GM21717 (cell line): ENCODE results near the gene PROC.
"Not testable (repeated sequence)": the region's sequence is repeated elsewhere in the genome, so short reads cannot be mapped to it uniquely, and the experiment has no call there.

ENCODE experiments used
- ATAC-seq: cut with Tn5 transposase; IDR thresholded peaks from one replicate; pipeline ENCODE4 v1.9.1; 2021; ENCODE audit warnings: mild to moderate bottlenecking, moderate library complexity; ENCODE audit not compliant: unreplicated experiment

PROC gene

DNA sequence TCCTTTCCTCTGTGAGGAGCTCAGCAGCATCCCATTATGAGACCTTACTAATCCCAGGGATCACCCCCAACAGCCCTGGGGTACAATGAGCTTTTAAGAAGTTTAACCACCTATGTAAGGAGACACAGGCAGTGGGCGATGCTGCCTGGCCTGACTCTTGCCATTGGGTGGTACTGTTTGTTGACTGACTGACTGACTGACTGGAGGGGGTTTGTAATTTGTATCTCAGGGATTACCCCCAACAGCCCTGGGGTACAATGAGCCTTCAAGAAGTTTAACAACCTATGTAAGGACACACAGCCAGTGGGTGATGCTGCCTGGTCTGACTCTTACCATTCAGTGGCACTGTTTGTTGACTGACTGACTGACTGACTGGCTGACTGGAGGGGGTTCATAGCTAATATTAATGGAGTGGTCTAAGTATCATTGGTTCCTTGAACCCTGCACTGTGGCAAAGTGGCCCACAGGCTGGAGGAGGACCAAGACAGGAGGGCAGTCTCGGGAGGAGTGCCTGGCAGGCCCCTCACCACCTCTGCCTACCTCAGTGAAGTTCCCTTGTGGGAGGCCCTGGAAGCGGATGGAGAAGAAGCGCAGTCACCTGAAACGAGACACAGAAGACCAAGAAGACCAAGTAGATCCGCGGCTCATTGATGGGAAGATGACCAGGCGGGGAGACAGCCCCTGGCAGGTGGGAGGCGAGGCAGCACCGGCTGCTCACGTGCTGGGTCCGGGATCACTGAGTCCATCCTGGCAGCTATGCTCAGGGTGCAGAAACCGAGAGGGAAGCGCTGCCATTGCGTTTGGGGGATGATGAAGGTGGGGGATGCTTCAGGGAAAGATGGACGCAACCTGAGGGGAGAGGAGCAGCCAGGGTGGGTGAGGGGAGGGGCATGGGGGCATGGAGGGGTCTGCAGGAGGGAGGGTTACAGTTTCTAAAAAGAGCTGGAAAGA is 7.6 kb downstream of the PROC start:
- ATAC-seq, result no peak

DNA sequence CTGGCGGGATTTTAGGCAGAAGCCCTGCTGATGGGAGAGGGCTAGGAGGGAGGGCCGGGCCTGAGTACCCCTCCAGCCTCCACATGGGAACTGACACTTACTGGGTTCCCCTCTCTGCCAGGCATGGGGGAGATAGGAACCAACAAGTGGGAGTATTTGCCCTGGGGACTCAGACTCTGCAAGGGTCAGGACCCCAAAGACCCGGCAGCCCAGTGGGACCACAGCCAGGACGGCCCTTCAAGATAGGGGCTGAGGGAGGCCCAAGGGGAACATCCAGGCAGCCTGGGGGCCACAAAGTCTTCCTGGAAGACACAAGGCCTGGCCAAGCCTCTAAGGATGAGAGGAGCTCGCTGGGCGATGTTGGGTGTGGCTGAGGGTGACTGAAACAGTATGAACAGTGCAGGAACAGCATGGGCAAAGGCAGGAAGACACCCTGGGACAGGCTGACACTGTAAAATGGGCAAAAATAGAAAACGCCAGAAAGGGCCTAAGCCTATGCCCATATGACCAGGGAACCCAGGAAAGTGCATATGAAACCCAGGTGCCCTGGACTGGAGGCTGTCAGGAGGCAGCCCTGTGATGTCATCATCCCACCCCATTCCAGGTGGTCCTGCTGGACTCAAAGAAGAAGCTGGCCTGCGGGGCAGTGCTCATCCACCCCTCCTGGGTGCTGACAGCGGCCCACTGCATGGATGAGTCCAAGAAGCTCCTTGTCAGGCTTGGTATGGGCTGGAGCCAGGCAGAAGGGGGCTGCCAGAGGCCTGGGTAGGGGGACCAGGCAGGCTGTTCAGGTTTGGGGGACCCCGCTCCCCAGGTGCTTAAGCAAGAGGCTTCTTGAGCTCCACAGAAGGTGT is 8.5 kb downstream of the PROC start:
- no peak for ATAC-seq

DNA sequence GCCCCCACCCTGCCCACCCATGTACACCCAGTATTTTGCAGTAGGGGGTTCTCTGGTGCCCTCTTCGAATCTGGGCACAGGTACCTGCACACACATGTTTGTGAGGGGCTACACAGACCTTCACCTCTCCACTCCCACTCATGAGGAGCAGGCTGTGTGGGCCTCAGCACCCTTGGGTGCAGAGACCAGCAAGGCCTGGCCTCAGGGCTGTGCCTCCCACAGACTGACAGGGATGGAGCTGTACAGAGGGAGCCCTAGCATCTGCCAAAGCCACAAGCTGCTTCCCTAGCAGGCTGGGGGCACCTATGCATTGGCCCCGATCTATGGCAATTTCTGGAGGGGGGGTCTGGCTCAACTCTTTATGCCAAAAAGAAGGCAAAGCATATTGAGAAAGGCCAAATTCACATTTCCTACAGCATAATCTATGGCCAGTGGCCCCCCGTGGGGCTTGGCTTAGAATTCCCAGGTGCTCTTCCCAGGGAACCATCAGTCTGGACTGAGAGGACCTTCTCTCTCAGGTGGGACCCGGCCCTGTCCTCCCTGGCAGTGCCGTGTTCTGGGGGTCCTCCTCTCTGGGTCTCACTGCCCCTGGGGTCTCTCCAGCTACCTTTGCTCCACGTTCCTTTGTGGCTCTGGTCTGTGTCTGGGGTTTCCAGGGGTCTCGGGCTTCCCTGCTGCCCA is 9.3 kb downstream of the PROC start:
- no peak for ATAC-seq

DNA sequence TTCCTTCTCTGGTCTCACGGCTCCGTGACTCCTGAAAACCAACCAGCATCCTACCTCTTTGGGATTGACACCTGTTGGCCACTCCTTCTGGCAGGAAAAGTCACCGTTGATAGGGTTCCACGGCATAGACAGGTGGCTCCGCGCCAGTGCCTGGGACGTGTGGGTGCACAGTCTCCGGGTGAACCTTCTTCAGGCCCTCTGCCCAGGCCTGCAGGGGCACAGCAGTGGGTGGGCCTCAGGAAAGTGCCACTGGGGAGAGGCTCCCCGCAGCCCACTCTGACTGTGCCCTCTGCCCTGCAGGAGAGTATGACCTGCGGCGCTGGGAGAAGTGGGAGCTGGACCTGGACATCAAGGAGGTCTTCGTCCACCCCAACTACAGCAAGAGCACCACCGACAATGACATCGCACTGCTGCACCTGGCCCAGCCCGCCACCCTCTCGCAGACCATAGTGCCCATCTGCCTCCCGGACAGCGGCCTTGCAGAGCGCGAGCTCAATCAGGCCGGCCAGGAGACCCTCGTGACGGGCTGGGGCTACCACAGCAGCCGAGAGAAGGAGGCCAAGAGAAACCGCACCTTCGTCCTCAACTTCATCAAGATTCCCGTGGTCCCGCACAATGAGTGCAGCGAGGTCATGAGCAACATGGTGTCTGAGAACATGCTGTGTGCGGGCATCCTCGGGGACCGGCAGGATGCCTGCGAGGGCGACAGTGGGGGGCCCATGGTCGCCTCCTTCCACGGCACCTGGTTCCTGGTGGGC is 10.0 kb downstream of the PROC start:
- no peak for ATAC-seq

DNA sequence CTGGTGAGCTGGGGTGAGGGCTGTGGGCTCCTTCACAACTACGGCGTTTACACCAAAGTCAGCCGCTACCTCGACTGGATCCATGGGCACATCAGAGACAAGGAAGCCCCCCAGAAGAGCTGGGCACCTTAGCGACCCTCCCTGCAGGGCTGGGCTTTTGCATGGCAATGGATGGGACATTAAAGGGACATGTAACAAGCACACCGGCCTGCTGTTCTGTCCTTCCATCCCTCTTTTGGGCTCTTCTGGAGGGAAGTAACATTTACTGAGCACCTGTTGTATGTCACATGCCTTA is 10.5 kb downstream of the PROC start:
- no peak for ATAC-seq

DNA sequence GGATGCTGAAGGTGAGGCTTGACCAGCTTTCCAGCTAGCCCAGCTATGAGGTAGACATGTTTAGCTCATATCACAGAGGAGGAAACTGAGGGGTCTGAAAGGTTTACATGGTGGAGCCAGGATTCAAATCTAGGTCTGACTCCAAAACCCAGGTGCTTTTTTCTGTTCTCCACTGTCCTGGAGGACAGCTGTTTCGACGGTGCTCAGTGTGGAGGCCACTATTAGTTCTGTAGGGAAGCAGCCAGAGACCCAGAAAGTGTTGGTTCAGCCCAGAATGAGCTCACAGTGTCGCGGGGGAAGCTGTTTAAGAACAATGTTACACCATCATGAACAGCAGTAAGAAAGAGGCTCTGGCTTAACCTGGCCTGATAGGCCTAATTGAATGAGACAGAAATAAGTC is 11.1 kb downstream of the PROC start:
- no peak for ATAC-seq

DNA sequence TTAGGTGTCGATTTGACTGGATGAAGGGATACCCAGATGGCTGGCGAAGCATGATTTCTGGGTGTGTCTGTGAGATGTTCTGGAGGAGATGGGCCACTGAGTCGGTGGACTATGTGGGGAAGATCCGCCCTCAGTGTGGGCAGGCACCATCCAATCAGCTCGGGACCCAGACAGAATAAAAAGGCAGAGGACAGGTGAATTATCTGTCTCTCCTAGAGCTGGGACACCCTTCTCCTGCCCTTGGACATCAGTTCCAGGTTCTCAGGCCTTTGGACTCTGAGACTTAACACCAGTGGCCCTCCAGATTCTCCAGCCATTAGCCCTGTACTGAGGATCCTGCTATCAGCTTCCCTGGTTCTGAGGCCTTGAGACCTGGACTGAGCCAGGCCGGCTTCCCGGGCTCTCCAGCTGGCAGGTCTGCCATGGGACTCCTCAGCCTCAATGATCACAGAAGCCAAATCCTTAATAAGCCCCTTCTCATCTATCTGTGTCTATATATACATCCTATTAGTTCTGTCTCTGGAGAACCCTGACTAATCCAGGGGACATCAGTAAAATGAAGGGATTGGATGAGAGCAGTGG is 11.7 kb downstream of the PROC start:
- no peak for ATAC-seq

DNA sequence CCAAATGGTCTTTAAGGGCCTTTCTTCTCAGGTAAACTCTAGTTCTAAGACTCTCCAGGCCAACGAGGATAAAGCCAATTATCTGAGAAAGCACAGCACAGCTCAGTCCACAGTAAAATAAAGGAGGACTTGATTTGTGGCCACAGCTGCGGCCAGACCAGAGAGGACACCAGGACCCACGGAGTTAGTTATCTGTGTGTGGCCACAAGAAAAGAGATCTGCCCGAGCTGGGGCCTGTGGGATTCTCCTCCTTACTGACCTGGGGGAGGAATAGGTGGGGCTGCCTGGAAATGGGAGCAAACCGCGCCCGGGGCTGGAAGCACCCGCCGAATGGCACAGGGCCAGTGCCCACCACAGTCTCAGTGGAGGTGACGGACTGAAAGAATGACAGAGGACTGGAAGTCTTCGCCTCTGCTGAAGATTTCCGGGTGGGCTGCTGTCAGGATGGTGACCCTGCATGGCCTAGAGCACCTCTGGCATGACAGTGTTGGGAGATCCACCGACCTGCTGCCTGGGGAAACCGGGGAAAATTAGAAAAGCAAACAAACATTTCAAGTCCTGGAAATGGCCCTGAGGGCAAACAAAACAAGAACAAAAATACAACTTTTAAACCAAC is 13.3 kb downstream of the PROC start:
- no peak for ATAC-seq

DNA sequence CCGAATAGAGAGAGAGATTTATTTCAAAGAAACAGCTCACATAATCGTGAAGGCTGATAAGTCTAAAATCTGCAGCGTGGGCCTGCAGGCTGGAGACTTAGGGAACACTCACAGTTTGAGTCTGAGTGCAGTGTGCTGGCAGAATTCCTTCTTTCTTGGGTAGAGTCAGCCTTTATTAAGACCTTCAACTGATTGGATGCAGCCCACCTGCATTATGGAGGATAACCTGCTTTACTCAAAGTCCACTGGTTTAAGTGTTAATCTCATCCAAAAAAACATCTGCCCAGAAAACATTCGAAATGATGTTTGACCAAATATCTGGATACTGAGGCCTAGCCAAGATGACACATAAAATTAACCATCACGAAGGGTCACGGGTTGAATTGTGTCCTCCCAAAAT is 16.3 kb downstream of the PROC start:
- no peak for ATAC-seq

DNA sequence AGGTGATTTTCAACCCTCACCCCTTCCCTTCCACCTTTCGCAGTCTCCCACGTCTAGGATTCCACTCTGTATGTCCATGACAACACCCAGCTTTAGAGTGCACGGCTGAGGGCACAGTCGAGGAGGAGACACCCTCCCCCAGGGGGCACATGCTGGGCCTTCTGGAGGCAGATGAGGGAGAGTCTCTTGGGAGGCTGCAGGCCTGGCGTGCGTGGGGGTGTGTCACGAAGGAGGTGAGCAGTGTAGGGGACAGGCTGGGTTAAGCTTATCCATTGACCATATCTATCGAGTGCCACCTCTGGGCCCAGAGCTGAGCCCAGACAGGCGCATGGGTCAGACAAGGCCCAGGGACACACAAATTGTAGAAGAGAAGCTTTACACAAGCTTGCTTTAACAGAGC is 18.8 kb downstream of the PROC start:
- ATAC-seq, result no peak

DNA sequence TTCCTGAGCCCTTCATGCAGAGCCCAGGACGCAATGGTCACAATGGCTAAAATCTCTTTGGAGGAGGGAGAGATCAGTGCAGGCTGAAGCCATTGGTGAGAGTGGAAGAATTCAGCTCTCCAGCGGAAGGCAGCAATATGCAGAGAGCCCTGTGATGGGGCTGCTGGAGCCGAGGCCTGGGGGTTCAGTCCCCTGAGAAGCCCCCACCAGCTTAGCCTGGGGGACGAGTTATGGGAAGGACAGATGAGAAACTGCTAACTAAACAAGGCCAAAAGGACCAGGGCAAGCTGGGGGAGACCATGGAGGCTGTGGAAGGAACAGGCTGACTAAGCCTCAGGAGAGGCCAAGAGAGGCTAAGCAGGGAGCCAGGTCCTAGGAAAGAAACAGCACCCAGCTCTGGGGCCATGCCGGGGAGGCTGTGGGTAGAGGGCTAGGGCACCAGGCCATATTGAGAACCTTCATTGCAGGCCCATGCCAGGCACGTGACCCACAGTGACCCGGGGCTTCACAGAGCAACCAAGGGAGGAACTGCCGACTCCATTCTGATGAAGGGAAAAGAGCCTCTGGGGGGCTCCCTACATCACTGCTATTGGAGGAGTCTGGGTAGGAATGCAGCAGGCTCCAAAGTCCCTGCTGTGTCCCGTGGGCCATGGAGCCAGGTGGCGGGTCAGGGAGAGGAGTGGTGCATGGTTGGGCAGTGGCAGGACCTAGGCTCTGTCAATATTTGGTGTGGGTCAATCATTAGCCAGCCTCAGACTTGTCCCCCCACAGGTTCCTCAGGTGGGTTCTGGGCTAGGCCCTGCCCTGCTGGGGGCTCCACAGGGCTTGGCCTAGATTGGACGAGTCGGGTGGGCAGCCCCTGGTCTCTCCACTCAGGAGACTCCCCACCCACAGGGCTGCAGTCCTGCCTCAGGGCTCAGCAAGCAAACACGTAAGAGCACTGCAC is 19.8 kb downstream of the PROC start:
- ATAC-seq, result no peak

DNA sequence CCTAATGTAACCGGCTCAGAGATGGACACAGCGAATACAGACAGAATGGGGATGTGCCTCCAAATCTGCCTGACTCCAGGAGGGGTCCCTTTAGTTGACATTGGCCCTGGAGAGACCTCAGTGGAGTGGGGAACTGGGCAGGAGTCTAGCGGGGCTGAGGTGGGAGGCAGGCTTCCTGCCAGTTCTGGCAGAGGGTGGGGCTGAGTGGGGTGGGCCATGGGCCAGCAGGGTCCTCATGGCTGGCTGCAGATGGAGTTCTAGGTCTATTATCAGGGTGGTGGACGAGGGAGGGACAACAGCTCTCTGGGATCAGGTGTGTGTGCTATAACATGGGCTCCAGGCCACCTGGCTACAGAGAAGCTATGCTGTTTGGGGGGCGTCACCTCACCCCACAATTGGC is 21.1 kb downstream of the PROC start:
- no peak for ATAC-seq

DNA sequence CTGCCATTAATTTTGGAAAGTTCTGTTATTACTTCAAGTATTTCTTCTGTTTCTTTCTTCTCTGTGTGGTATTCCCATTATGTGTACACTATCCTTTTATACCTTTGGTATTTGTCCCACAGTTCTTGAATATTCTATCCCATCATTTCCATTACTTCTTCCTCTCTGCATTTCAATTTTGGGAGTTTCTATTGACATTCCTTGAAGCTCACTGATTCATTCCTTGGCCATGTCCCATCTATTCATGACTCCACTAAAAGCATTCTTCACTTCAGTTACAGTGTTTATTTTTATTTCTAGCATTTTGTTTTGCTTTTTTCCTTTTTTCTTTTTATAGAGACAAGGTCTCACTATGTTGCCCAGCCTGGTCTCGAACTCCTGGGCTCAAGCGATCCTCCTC is 30.3 kb downstream of the PROC start:
- no peak for ATAC-seq

DNA sequence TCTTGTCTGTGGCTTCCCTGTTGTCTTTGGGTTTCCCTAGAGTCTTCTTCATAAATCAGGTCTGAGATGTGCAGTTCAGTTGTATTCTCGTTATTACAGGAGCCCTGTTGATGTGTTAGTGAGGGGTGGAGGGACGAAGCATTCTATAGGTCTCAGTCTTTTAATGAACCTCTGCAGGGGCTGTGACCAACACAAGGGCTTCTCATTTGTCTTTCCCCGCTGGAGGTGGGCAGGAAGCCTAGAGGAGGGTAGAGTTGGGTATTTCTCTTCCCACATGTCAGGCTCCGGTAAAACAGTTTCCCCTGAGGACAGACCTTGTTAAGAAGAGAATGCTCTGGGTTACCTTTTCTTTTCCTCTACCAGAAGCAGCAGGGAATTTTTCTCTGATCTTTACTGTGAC is 31.2 kb downstream of the PROC start:
- ATAC-seq, result no peak

DNA sequence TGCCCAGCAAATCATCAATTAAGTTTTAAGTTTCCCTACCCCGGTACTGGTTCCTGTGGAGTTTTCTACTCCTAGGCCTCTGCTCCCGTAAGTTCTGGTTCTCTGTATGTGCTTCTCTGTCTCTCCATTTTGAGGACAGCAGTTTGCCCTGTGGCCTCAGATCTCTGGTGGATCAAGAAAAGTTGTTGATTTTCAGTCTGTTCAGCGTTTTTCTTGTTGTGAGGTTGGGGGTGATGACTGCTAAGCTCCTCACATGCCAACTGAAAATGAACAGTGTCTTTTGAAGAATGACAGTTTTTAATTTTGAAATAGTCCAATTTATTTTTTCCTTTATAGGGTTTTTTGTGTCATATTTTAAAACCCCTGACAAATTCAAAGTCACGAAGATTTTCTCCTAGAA is 31.7 kb downstream of the PROC start:
- no peak for ATAC-seq

DNA sequence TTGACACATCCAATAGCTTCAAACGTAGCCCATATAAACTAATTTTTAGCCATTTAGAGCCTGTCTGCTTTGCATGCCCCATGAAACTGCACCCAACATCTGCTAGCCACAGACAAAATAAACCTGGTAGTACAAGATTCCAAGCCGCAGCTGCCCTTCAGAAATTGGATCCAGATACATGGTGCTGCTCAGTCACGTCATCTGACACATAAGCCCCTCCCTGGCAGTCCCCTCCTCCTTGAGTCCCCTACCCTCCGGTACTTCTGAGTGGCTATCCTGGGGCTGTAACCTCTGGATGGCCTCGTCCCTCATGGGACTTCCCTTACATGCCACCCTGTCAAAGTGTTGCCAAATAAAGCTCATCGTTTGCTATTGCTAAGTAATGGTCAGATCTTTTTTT is 33.8 kb downstream of the PROC start:
- no peak for ATAC-seq

DNA sequence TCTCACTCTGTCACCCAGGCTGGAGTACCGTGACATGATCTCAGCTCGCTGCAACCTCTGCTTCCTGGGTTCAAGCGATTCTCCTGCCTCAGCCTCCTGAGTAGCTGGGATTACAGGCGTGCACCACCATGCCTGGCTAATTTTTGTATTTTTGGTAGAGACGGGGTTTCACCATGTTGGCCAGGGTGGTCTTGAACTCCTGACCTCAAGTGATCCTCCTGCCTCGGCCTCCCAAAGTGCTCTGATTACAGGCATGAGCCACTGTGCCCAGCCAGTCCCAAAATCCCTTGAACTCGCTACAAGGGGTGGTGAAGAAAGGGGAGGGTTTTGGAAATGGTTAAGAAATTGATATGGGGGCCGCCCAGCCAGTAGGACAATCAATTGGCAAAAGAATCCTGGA is 34.2 kb downstream of the PROC start:
- ATAC-seq, result not testable (repeated sequence)

DNA sequence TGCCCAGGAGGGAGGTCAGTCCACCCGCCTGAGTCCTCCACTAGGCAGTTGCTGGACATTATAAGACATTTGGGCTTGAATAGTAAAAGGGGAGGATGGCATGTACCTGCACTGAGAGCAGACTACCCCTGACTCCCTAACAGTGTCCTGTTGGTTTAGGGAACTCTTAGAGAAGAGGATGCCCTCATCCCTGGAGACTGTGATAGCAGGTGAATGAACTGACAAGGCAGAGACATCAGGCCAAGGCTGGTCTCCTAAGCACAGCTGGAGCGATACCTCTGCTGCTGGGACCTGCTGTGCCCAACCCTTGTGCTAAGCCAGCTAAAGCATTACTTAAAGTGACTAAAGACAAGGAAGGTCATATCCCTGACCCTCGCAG is 34.8 kb downstream of the PROC start:
- ATAC-seq, result no peak
